Right lobe of liver (tissue), 4 donors: ENCODE results near the gene BMF.

Experiments
- CTCF ChIP-seq, 4 donors: fragments of 200-600 bp in 3 of 4; fragments of 450-650 bp in 1 of 4; IDR thresholded peaks; one replicate each; pipeline versions ENCODE4 v1.5.1 to v1.8.0; 2016 to 2022; ENCODE audit warnings: antibody characterized with exemption in 4 of 4, mild to moderate bottlenecking in 2 of 4
- POLR2A ChIP-seq: fragments of 450-650 bp; IDR thresholded peaks from one replicate; pipeline ENCODE4 v1.6.1; 2017; ENCODE audit warnings: antibody characterized with exemption, mild to moderate bottlenecking
- donor health status: DM: no; HTN: no; CAD: no.
- donor health status: DM: no; HTN: no; CAD: no.
- donor health status: DM: no; HTN: yes; CAD: no.

GRCh38 chr15:40098489-40099261, 10.0 kb downstream of the BMF start:
- no peak for TF ChIP-seq CTCF (IDR thresholded peaks at IDR 0.05)
- TF ChIP-seq POLR2A, result peak; percentile 30
